ENCODE data around the gene FSD1.

FSD1 gene

GRCh38 chr19:4320419-4320818 is 16.0 kb downstream of the FSD1 start:
- no peak for DNase-seq

GRCh38 chr19:4322942-4323665 is 18.7 kb downstream of the FSD1 start:
- no peak for DNase-seq

- DNase-seq: no peak
These were observed 19.3 kb downstream of the FSD1 start for GRCh38 chr19:4323692-4324091.

GRCh38 chr19:4324228-4324627 is 19.8 kb downstream of the FSD1 start:
- no peak for DNase-seq

- no peak for DNase-seq
These were observed 21.9 kb downstream of the FSD1 start for GRCh38 chr19:4326215-4326836.

- DNase-seq: peak in 2 of 6 experiments; percentile 10 to 30
These were observed 22.4 kb downstream of the FSD1 start for GRCh38 chr19:4326837-4327251.

- peak; percentile 32 to 76 (median 66) for DNase-seq
These were observed 23.0 kb downstream of the FSD1 start for GRCh38 chr19:4327252-4327876.

- no peak for DNase-seq
These were observed 23.5 kb downstream of the FSD1 start for GRCh38 chr19:4327877-4328242.

GRCh38 chr19:4328243-4328990 is 24.0 kb downstream of the FSD1 start:
- peak; percentile 90 to 100 (median 95) for DNase-seq

GRCh38 chr19:4328991-4329681 is 24.7 kb downstream of the FSD1 start:
- peak in 4 of 6 experiments; percentile 6 to 21 (median 13) for DNase-seq

GRCh38 chr19:4329858-4330257 is 25.5 kb downstream of the FSD1 start:
- no peak for DNase-seq

- DNase-seq: no peak
These were observed 30.7 kb downstream of the FSD1 start for GRCh38 chr19:4334929-4335570.

- DNase-seq: no peak
These were observed 33.6 kb downstream of the FSD1 start for GRCh38 chr19:4337906-4338440.

GRCh38 chr19:4338441-4339355 is 34.3 kb downstream of the FSD1 start, which contains the start of gene STAP2:
Gene STAP2, minus strand, starts transcription at chr19:4338827. Its CDS starts 74 bp downstream, at chr19:4338753.
- DNase-seq: peak in 5 of 6 experiments; percentile 13 to 47 (median 25)

- no peak for DNase-seq
These were observed 37.9 kb downstream of the FSD1 start for GRCh38 chr19:4342314-4342614.

- DNase-seq: peak; percentile 90 to 98 (median 95)
These were observed 38.4 kb downstream of the FSD1 start for GRCh38 chr19:4342615-4343369.

- DNase-seq: peak; percentile 78 to 96 (median 91)
These were observed 39.2 kb downstream of the FSD1 start, which contains the start of gene MPND for GRCh38 chr19:4343370-4344307. Gene MPND, plus strand, starts transcription at chr19:4343562. Its CDS starts 32 bp downstream, at chr19:4343594.

GRCh38 chr19:4345342-4346019 is 41.1 kb downstream of the FSD1 start:
- no peak for DNase-seq

Data from stimulated activated naive CD4-positive, alpha-beta T cell (primary cell).